CD4-positive, alpha-beta T cell treated with Interleukin-15 for 4 hours (primary cell): ENCODE data around the gene FAXC.
"Not testable (repeated sequence)": the region's sequence is repeated elsewhere in the genome, so short reads cannot be mapped to it uniquely, and the experiment has no call there.

Experiments
- DNase-seq: peaks from one replicate; pipeline ENCODE4 v3.0.0-alpha.2; 2020; ENCODE audit warnings: low spot score

Gene FAXC

GRCh38 chr6:99285881-99286280, 63.6 kb downstream of the FAXC start:
- no peak for DNase-seq

- DNase-seq, result no peak
Measured at GRCh38 chr6:99282479-99283062, 66.9 kb downstream of the FAXC start.

- DNase-seq, result no peak
Measured at GRCh38 chr6:99276747-99277146, 72.7 kb downstream of the FAXC start.

GRCh38 chr6:99270826-99271225, 78.6 kb downstream of the FAXC start:
- no peak for DNase-seq

DNA sequence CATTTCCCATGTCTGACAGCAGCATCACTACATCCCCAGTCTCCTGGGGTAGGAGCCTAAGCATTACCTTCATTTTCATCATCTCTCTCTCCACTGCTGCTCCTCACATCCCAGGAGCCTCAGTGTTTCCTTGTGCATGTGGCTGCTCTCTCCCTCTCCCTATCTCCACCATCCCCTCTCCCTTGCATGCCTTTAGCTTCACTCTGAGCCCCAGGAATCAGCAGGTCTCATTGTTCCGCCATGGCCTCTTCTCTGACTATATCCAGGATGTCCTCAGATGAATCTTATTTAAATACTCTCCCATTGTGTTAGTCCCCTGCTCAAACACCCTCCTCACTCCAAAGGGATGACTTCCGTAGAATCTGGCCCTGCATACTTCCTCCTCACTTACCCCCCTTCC, 79.4 kb downstream of the FAXC start:
- no peak for DNase-seq

GRCh38 chr6:99269207-99269606, 80.3 kb downstream of the FAXC start:
- DNase-seq, result no peak

DNA sequence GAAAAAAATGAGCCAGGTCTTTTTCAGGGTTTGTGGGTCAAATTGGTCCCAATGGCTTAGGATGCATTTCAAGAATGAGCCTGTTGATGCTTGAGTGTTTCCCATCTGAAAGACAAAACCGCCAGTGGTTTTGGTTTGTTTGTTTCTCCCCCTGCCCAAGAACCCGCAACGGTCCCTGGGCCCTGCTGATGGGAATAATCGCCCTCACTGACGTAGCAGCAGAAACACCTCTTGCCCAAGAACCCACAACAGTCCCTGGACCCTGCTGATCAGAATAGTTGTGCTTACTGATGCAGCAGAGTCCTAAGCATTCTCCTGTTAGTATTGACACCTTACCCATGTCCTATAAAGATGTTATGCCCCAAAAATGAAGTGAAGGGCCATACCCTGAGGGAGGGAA, 82.5 kb downstream of the FAXC start:
- not testable (repeated sequence) for DNase-seq

DNA sequence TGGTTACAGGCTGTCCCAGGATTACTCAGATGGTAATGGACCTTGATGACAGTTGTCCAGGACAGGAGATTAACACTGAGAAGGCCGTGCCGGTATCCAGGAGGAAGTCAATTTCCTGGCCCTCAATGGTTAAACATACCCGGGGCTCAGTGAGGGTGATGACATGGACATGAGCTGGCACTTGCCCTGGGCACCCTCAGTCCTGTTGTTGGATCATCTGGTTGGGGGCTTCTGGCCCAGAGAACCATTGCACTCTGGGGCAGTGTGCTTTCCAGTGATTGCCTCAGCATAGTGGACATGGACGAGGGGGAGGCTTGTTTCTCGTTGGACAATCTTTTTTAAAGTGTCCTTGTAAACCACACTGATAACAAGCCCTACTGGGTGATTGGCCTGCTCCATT, 84.0 kb downstream of the FAXC start:
- not testable (repeated sequence) for DNase-seq

DNA sequence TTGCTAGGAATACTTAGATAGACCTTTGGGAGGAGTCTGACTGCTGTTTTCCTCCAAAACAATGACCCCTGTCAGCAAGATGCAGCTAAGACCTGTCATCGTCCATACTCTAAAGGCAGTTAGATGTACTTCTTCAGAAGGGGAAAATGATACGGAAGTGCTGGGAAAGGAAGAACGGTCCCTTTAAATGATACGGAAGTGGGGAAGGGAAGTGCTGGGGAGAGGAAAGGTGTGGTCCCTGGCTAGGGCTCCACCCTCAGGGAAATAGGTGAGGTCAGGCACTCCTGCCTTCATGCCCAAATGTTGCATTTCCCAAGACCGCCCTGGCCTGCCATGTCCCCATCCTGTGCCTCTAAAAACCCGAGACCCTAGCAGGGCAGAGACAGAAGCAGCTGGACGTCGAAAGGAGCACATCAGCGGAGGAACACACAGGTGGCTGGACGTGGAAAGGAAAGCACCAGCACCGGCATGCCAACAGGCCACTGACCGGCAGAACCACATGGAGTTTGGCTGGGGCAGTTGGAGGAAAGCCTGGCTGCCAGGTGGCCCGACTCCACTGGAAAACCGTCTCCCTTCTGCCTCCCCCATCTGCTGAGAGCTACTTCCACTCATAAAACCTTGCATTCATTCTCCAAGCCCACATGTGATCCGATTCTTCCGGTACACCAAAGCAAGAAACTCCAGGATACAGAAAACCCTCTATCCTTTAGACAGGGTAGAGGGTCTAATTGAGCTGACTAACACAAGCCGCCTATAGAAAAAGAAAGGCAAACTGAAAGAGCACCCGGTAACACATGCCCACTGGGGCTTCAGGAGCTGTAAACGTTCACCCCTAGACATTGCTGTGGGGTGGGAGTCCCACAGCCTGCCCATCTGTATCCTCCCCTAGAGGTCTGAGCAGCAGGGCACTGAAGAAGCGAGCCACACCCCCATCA, 94.6 kb downstream of the FAXC start:
- DNase-seq, result no peak

DNA sequence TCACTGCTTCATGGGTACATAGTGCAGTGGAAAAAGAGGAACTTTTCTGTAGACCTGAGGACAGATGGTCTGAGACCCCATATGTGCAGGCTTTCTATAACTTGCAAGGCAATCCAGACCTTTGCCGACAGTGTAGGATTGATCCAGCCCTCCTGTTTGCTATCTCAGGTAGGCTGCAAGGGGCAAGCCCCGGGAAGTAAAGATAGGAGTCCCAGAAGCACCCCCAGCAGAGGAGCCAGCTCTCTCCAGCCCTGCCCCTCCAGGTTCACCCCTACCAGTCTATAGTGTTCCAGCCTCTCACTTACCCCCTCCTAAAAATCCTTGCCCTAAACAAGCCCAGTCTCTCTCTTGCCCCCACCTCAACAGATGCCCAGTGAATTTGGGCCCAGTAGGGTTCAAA, 96.2 kb downstream of the FAXC start:
- no peak for DNase-seq

- no peak for DNase-seq
Measured at GRCh38 chr6:99252421-99252820, 97.1 kb downstream of the FAXC start.

GRCh38 chr6:99250476-99250875, 99.0 kb downstream of the FAXC start:
- DNase-seq, result no peak

DNA sequence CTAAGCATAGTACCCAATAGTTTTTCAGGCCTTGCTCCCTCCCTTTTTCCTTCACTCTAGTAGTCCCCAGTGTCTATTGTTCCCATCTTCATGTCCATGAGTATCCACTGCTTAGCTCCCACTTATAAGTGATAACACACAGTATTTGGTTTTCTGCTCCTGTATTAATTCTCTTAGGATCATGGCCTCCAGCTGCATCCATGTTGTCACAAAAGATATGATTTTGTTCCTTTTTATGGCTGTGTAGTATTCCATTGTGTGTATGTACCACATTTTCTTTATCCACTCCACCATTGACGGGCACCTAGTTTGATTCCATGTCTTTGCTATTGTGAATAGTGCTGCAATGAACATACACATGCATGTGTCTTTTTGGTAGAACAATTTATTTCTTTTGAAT, 102.9 kb downstream of the FAXC start:
- no peak for DNase-seq

DNA sequence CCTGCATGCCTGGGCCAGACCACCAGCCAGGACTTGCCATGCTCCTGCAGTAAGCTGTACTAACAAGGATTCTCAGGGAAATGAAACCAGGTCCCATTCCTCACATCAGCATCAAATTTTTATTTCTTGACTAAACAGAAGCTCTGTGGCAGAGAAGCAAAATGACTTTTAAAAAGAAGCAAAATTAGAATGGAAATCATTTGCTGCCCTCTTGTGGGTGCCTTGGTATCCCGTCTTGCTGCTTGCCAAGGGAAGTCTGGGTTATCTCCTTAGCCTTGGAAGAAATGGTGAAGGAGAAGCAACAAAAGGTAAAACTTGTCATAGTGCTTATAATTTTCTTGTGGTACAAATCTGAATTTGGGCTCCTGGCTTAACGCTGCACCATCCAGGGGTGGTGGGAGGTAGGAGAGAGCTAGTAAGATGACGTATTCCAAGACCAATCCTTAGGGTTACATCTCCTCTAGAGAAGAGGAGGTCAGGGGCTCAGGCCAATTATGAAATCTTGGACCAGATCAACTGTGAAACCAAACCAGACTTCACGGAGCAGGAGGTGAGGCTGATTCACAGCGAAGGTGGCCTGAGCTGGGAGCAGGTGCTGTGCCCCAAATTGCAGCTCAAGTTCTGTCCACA, 107.5 kb downstream of the FAXC start:
- no peak for DNase-seq

GRCh38 chr6:99236010-99236409, 113.5 kb downstream of the FAXC start:
- DNase-seq, result no peak

GRCh38 chr6:99233219-99233618, 116.3 kb downstream of the FAXC start:
- DNase-seq, result no peak

GRCh38 chr6:99232056-99232455, 117.4 kb downstream of the FAXC start:
- no peak for DNase-seq

DNA sequence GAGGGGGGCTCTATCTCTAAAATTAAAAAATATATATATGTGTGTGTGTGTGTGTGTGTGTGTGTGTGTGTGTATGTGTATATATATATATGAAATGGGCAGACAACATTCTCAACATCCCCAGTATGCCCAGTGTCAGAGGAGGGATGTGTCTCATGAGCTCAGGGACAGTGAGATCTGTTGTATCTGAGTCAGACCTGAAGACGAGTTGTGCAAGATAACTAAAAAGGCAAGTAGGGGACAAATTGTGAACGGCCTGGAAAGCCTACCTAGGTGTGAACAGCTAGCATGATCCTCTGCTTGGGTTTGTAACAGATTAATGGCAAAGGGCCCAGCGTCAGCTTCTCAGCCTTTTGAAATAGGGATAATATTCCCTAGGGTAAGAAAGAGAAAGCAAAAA, 124.3 kb downstream of the FAXC start:
- no peak for DNase-seq
